Hepatocyte (in vitro differentiated cells): ENCODE data around the gene NDUFS5.
"Not testable (repeated sequence)": the region's sequence is repeated elsewhere in the genome, so short reads cannot be mapped to it uniquely, and the experiment has no call there.

Experiments used
- EZH2 ChIP-seq: fragments of 200-600 bp; sonication (generic); IDR thresholded peaks from 2 replicates; pipeline ENCODE4 v1.6.1; 2016; ENCODE audit warnings: antibody characterized with exemption, mild to moderate bottlenecking, borderline replicate concordance
- EZH2phosphoT487 ChIP-seq: fragments of 200-600 bp; sonication (generic); IDR thresholded peaks from one replicate; pipeline ENCODE4 v1.6.1; 2018; ENCODE audit warnings: antibody characterized with exemption, mild to moderate bottlenecking, low read depth, moderate library complexity; ENCODE audit not compliant: unreplicated experiment, severe bottlenecking
- TF ChIP-seq, protein P1 (sequence below): fragments of 200-600 bp; sonication (generic); IDR thresholded peaks from 2 replicates; pipeline ENCODE4 v1.5.1; 2016; ENCODE audit warnings: antibody characterized with exemption, mild to moderate bottlenecking; ENCODE audit not compliant: poor library complexity

DNA sequence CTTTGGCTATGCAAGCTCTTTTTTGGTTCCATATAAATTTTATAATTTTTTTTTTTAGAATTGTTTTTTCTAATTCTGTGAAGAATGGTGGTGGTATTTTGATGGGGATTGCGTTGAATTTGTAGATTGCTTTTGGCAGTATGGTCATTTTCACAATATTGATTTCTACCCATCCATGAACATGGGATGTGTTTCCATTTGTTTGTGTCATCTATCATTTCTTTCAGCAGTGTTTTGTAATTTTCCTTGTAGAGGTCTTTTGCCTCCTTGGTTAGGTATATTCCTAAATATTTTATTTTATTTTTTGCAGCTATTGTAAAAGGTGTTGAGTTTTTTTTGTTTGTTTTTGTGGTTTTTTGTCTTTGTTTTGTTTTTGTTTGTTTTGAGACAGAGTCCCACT, 5.7 kb upstream of the NDUFS5 start:
- TF ChIP-seq, protein P1, sequence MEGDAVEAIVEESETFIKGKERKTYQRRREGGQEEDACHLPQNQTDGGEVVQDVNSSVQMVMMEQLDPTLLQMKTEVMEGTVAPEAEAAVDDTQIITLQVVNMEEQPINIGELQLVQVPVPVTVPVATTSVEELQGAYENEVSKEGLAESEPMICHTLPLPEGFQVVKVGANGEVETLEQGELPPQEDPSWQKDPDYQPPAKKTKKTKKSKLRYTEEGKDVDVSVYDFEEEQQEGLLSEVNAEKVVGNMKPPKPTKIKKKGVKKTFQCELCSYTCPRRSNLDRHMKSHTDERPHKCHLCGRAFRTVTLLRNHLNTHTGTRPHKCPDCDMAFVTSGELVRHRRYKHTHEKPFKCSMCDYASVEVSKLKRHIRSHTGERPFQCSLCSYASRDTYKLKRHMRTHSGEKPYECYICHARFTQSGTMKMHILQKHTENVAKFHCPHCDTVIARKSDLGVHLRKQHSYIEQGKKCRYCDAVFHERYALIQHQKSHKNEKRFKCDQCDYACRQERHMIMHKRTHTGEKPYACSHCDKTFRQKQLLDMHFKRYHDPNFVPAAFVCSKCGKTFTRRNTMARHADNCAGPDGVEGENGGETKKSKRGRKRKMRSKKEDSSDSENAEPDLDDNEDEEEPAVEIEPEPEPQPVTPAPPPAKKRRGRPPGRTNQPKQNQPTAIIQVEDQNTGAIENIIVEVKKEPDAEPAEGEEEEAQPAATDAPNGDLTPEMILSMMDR: not testable (repeated sequence)
- not testable (repeated sequence) for TF ChIP-seq EZH2, EZH2phosphoT487
